Vagina (tissue), 2 donors: ENCODE measurements around the gene TMEM139. TPM values are rescaled to one million over a fixed set of nuclear protein-coding genes. Genes with fewer than 3 reads are reported as not detected.

Source experiments
- DNase-seq, 2 donors: peaks; one replicate each; pipeline ENCODE4 v3.0.0-alpha.2; 2017; ENCODE audit errors: extremely low spot score in 2 of 2
- H3K27ac ChIP-seq: fragments of 200-600 bp; sonication (generic); one replicate; pipeline ENCODE4 v1.5.1; 2019
- H3K27me3 ChIP-seq: fragments of 200-600 bp; sonication (generic); one replicate; pipeline ENCODE4 v1.5.1; 2019
- H3K36me3 ChIP-seq, 2 donors: fragments of 200-600 bp; sonication (generic); one replicate each; pipeline ENCODE4 v1.5.1; 2017 to 2019
- H3K4me1 ChIP-seq: fragments of 200-600 bp; sonication (generic); one replicate; pipeline ENCODE4 v1.5.1; 2019
- H3K4me3 ChIP-seq, 2 donors: fragments of 200-600 bp; sonication (generic); 1 replicate in 1 of 2; 2 replicates in 1 of 2; pipeline ENCODE4 v1.5.1; 2016 to 2019
- H3K9me3 ChIP-seq: fragments of 200-600 bp; sonication (generic); one replicate; pipeline ENCODE4 v1.5.1; 2019
- POLR2A ChIP-seq, 2 donors: fragments of 450-650 bp; IDR thresholded peaks; one replicate each; pipeline ENCODE4 v1.6.1; 2017; ENCODE audit warnings: antibody characterized with exemption in 2 of 2, mild to moderate bottlenecking in 2 of 2, moderate library complexity in 2 of 2
- POLR2AphosphoS5 ChIP-seq, 2 donors: sonication (generic); formaldehyde crosslinking; IDR thresholded peaks; one replicate each; pipeline ENCODE4 v1.9.0; 2017; ENCODE audit warnings: antibody characterized with exemption in 2 of 2, mild to moderate bottlenecking in 2 of 2, low read depth in 1 of 2; ENCODE audit not compliant: insufficient read depth in 1 of 2
- intact Hi-C: fragments of 100-400 bp; cut with DNase I; formaldehyde crosslinking; loops from one replicate; pipeline ENCODE4 v1.15.1; 2023
- total RNA-seq: library from RNA; depleted of rRNA; stranded (reverse); fragments of >200 nt; gene quantifications from one replicate; pipeline ENCODE4 v1.2.3, GENCODE V29; 2016
- TF ChIP-seq, protein P1 (sequence below), 3 experiments: fragments of 450-650 bp in 2 of 3; fragments of 200-600 bp in 1 of 3; sonication (generic) in 1 of 3; IDR thresholded peaks; one replicate each; pipeline ENCODE4 v1.5.1; 2017 to 2019; ENCODE audit warnings: antibody characterized with exemption in 3 of 3, mild to moderate bottlenecking in 2 of 3, moderate library complexity in 2 of 3

Gene TMEM139
- total RNA-seq, 1 donor from 2014 or later: not detected

DNA sequence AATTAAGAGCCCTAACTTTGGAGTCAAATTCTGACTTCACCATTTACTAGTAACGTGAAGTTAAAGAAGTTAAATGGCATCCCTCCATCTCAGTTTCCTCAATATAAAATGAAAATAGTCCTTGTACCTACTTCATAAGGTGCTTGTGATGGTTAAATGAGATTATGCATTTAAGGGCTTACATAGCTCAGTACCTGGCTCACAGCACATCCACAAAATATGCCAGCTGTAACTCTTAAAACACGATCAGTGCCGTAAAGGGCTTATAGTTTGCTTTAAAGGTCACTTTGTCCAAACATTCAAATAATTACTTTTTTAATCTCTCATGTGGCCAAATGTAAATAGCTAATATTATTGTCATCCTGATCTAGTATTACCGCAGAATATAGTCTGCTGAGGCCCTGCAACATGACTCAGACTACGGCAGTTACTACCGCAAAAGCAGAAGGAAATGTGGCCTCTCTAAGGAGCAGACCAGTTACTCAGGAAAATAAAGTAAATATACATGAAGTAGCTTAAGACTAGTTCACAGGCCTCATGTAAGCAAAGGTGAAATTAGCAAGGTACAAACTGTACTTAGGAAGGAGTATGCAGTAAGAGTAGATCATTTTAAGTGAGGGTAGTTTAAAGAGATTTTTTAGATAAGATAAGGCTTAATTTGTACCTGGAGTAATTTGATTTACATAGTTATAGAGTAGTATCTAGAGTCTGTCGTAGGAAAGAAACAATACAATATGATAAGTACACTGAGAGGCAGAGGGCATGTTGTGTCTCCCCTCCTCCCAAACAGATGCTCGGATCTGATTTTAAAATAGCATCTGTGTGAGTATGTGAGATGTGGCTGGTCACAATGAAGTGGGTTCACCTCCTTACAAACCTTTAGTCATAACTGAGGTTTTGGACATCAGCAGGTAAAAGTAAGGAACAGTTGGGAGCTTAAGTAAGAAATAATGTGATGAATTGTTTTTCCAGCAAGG lies 16.5 kb downstream of the TMEM139 start:
- Histone ChIP-seq H3K4me1 (peaks cover 13% of the 10 kb centered on the region), H3K27ac (no peak overlapping the region), H3K4me3 (no peak overlapping the region), H3K9me3 (no peaks in the 10 kb centered on the region), H3K36me3 (peaks cover 0 to 88% of the 10 kb centered on the region in 2 donors), H3K27me3 (no peaks in the 10 kb centered on the region)
- intact Hi-C loops: no loop called here
- no peak for DNase-seq
- no peak for TF ChIP-seq POLR2A (IDR thresholded peaks at IDR 0.05)
- no peak for TF ChIP-seq POLR2AphosphoS5 (IDR thresholded peaks at IDR 0.05; ENCODE audit: insufficient read depth in 1 of 2, low read depth in 1 of 2)
- TF ChIP-seq, protein P1, sequence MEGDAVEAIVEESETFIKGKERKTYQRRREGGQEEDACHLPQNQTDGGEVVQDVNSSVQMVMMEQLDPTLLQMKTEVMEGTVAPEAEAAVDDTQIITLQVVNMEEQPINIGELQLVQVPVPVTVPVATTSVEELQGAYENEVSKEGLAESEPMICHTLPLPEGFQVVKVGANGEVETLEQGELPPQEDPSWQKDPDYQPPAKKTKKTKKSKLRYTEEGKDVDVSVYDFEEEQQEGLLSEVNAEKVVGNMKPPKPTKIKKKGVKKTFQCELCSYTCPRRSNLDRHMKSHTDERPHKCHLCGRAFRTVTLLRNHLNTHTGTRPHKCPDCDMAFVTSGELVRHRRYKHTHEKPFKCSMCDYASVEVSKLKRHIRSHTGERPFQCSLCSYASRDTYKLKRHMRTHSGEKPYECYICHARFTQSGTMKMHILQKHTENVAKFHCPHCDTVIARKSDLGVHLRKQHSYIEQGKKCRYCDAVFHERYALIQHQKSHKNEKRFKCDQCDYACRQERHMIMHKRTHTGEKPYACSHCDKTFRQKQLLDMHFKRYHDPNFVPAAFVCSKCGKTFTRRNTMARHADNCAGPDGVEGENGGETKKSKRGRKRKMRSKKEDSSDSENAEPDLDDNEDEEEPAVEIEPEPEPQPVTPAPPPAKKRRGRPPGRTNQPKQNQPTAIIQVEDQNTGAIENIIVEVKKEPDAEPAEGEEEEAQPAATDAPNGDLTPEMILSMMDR (IDR thresholded peaks at IDR 0.05): no peak

DNA sequence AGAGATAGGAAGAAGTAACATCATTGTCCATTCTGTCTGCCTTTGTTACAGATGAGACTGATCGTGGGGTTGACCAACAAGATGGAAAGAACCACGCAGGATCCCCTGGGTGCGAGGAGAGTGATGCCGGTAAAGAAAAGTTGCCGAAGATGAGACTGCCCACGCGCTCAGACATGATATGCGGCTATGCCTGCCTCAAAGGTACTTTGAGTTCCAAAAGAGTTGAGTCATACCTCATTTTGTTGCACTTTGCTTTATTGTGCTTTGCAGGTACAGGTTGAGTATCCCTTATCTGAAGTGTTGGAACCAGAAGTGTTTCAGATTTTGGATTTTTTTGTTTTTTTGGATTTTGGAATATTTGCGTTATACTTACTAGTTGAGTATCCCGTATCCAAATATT lies 19.0 kb downstream of the TMEM139 start:
- Histone ChIP-seq H3K27me3 (no peaks in the 10 kb centered on the region), H3K27ac (no peak overlapping the region), H3K36me3 (peaks cover 0 to 92% of the 10 kb centered on the region in 2 donors), H3K9me3 (no peaks in the 10 kb centered on the region), H3K4me1 (no peaks in the 10 kb centered on the region), H3K4me3 (no peak overlapping the region)
- intact Hi-C loops: no loop called here
- no peak for DNase-seq
- no peak for TF ChIP-seq POLR2A (IDR thresholded peaks at IDR 0.05)
- TF ChIP-seq, protein P1 (IDR thresholded peaks at IDR 0.05): no peak
- no peak for TF ChIP-seq POLR2AphosphoS5 (IDR thresholded peaks at IDR 0.05; ENCODE audit: insufficient read depth in 1 of 2, low read depth in 1 of 2)

- no peak overlapping the region for H3K27ac ChIP-seq
- no peaks in the 10 kb centered on the region for H3K4me1 ChIP-seq
- intact Hi-C loops: no loop called here
- peaks cover 0 to 80% of the 10 kb centered on the region in 2 donors for H3K36me3 ChIP-seq
- TF ChIP-seq POLR2AphosphoS5 (IDR thresholded peaks at IDR 0.05; ENCODE audit: insufficient read depth in 1 of 2, low read depth in 1 of 2) (no peak), POLR2A (IDR thresholded peaks at IDR 0.05) (no peak)
- TF ChIP-seq, protein P1 (IDR thresholded peaks at IDR 0.05): no peak
- H3K9me3 ChIP-seq: no peaks in the 10 kb centered on the region
- DNase-seq: no peak
- no peak overlapping the region for H3K4me3 ChIP-seq
- no peaks in the 10 kb centered on the region for H3K27me3 ChIP-seq
Measured at GRCh38 chr7:143304938-143305337, 20.2 kb downstream of the TMEM139 start.

DNA sequence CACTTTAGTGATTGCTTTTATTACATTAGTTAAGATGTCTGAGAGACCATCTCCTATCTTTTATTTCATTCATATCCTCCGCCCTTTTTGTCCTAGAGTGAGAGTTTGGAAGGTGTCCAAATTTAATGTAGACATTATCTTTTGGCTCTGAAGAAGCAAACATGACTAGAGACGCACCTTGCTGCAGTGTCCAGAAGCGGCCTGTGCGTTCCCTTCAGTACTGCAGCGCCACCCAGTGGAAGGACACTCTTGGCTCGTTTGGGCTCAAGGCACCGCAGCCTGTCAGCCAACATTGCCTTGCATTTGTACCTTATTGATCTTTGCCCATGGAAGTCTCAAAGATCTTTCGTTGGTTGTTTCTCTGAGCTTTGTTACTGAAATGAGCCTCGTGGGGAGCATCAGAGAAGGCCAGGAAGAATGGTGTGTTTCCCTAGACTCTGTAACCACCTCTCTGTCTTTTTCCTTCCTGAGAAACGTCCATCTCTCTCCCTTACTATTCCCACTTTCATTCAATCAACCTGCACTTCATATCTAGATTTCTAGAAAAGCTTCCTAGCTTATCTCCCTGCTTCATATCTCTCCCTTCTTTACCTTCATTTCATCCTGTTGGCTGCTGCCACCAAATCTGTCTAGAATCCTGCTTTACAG lies 20.8 kb downstream of the TMEM139 start:
- Histone ChIP-seq H3K36me3 (peaks cover 0 to 74% of the 10 kb centered on the region in 2 donors), H3K4me1 (no peaks in the 10 kb centered on the region), H3K9me3 (no peaks in the 10 kb centered on the region), H3K27ac (no peak overlapping the region), H3K27me3 (no peaks in the 10 kb centered on the region), H3K4me3 (no peak overlapping the region)
- intact Hi-C loops: no loop called here
- DNase-seq: no peak
- TF ChIP-seq, protein P1 (IDR thresholded peaks at IDR 0.05): peak in 2 of 3 experiments; percentile 12 to 28
- TF ChIP-seq POLR2A (IDR thresholded peaks at IDR 0.05): no peak
